Activated CD8-positive, alpha-beta memory T cell treated with anti-CD3 and anti-CD28 coated beads, Interleukin-2, amount 50 U/mL, for 24 hours (primary cell): ENCODE results near the gene ABL2.

Source experiments
- DNase-seq: peaks from one replicate; pipeline ENCODE4 v3.0.0-alpha.2; 2020; ENCODE audit errors: extremely low read depth

ABL2 gene

GRCh38 chr1:179094818-179095217 lies 134.7 kb downstream of the ABL2 start:
- no peak for DNase-seq

- no peak for DNase-seq
Observed at GRCh38 chr1:179092896-179093461, 136.5 kb downstream of the ABL2 start.

GRCh38 chr1:179091691-179092165 lies 137.7 kb downstream of the ABL2 start:
- no peak for DNase-seq

GRCh38 chr1:179090923-179091322 lies 138.6 kb downstream of the ABL2 start:
- no peak for DNase-seq

DNA sequence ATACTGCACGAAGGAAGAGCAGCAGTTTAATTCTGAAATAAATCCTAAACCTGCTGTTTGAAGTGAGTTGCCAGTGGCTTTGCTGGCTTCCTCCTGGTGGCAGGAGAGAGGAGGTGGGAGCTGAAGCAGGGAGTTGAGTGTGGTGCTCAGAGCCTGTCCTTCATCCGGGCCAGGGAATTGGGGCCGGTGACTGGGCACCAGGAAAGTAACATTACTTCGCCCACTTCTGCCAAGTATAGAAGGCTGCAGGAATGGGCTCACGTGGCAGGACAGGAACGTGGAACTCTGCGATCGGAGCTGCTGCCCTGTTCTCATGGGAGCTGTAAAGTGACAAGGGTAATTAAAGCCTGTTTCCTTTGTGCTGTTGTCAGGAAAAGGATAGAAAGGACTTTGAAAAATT lies 139.0 kb downstream of the ABL2 start:
- DNase-seq, result no peak

DNA sequence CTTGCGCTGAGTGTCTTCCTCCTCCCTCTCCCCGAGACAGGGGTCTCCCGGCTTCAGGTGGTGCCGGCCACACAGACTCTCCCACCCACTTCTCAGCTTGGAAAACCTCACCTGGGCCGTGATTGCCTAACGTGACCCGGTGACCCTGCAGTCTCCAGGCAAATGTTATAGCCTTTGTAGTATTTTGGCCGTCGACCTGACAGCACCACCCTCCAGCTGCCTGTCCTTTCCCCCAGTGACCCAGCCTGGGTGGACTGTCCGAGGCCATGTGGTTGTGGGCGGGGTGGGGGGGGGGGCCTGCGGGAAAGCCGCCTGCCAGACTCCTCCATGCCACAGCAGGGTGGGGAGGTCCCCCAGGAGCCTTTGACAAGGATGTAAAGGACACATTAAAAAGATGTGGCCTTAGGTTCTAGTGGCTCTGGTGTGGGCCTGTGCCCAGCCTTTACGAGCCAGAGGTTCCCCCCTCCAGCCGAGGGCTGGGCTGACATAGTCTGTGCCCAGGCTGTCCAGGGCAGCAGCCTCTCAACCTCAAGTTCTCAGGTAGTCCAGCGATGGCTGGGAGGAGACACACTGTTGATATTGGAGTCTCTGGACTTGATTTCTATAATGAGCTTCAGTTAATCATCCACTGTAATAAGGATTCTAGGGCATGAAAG lies 139.5 kb downstream of the ABL2 start:
- no peak for DNase-seq

DNA sequence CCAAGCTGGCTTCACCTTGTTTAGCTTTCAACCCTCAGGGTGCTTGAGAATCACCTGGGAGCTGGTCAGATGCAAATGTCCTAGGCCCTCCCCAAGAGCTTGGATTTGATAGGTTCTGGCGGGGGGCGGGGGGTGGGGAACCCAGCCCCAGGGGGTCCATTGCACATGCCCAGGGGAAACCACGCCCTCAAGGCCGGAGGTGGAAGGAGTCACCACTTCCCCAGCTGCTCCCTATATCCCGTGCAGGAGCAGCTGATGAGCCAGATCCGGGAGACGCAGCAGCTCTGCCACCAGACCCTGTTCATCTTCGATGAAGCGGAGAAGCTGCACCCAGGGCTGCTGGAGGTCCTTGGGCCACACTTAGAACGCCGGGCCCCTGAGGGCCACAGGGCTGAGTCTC lies 141.8 kb downstream of the ABL2 start:
- no peak for DNase-seq

- DNase-seq, result no peak
Observed at GRCh38 chr1:179083533-179083932, 145.9 kb downstream of the ABL2 start.

DNA sequence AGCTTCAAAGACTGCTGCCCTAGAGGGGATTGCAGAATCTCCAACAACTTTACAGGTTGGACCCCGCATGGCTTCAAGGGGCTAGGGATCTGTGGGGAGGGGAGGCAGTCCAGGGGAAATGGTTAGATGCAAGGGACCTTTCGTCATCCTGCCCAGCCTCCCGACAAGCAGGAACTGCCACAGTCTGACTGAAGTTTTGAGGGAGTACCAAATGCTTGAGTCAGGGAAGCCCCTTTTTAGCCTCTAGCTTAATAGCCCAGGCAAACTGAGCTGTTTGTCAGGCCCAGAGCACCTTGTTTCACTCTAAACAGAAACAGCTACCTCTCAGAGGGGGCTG lies 146.5 kb downstream of the ABL2 start:
- DNase-seq, result no peak

DNA sequence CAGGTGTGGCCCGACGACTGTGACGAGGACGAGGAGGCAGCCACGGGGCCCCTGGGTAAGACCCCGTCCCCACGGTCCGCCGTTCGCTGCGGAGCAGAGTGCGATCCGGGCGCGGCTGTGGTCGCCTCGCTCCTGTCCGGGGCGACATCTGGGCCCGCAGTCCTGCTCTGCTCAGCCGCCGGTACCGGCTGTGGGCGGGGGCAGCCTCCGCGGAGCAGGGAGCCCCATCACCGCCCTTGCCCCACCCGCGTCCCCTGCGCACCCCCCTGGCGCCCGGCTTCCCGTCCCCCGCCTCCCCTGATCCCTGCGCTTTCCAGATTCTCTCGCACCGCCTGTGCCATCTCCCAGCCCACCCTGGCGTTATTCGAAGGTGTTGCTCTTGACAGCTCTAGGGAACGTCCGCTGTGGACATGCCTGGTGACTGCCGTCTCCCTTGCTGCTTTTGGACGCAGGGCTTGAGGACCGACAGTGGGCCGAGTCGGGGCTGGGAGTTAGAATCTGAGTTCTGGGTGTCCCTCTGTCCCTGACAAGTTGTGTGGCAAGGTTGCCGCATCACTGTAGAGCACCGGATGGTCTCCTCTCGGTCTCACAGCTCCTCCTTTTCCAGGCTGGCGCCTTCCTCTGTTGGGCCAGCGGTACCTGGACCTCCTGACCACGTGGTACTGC lies 147.0 kb downstream of the ABL2 start:
- DNase-seq, result no peak

DNA sequence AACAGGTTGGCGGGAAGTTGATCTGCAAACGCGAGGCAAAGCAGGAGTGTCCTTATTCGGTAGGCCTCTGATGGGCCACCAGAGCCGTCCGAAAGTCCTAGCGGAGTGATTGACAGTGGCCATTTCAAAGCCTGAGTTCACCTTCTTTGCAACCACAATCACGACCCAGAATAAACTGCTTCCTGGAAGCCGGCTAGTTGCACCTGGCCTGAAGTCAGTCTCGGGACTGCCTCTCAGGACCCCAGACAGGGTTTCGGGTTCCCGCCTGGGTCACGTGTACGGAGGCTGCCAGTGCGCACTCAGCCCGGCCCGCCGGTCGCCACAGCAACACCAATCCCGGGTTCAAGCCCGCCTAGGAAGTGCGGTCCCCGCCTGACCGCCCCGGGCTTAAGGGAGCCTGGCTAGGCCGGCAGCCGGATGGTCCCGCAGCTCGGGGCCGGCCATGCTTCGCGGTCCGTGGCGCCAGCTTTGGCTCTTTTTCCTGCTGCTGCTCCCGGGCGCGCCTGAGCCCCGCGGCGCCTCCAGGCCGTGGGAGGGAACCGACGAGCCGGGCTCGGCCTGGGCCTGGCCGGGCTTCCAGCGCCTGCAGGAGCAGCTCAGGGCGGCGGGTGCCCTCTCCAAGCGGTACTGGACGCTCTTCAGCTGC lies 147.7 kb downstream of the ABL2 start, which contains the start of gene TOR3A:
Gene TOR3A (plus strand): TSS at position 384 of the 646 bp plus-strand sequence. CDS start 59 bp downstream, at position 443.
- DNase-seq, result peak; percentile 62

DNA sequence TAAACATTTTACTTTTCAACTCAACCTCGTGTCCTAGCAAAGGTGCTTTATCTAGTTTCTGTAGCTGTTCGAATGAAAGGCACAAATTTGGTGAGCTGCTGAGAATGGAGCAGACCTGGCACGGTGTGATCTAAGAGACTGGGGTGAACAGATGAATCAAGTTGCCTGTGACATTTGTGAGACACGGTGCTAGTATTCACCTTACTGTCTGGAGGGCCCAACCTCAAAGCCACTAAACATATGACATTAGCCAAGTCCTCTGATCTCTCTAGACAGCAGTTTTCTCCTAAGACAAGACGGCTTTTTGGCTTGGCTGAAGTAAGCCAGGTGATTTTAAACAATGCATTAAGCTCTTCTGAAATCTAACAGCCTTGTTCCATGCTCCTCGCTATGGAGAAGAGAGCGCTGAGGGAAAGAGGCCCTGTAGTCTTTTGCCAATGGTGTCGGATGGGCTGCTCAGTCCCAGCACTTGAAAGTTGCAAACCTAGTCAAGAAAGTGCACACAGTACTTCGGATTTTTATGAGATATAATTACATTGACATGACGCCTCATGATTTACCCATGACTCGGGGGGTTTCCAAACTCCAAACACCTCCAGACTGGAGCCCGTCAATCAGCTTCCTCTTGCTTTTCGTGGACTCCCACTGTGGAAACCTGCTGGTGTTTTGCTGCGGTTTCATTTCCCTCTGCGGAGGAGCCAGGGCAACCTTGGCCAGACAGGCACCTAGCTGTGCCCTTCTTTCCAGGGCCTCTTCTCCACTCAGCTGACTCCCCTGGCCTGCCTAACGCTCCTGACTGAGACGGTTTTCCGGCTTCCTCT lies 148.4 kb downstream of the ABL2 start:
- no peak for DNase-seq

DNA sequence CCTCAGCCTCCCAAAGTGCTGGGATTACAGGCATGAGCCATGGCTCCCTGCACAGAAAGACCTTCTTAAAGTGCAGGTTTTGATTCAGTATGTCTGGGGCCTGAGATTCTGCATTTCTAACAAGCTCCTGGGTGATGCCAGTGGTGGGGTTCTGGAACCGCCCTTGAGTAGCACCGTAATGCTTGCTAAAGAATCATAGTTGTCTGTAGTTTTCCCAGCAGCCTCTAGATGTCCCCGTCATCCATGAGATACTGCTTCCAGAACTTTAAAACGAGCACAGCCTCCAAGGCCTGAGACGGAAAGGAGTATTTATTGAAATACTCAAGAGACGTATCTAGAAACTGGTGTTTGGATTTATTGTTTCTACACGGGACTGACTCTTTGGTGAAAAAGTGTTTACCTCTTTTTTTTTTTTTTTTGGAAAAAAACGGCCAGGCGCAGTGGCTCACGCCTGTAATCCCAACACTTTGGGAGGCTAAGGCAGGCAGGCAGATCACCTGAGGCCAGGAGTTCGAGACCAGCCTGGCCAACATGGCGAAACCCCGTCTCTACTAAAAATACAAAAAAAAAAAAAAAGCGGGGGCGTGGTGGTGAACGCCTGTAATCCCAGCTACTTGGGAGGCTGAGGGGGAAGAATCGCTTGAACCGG lies 150.2 kb downstream of the ABL2 start:
- no peak for DNase-seq

- DNase-seq, result no peak
Observed at GRCh38 chr1:179077396-179077795, 152.1 kb downstream of the ABL2 start.

DNA sequence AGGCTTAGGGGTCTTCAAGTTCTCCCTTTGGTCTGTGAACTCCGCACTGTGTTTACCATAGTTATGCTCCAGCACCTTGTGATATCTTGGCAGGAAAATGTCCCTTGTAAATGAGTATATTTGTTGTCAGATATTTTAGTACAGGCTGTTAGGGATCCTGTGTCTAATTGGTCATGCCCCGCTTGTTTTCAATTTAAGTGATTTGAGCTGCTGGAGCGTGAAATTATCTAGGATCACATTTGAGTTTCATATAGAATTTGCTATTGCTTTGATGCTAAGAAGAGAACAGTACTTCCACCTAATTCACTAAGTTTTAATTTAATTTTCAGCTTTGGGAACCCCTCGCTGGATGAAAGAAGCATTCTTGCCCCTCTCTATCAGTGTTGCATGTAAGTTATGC lies 163.0 kb downstream of the ABL2 start:
- DNase-seq, result no peak

- no peak for DNase-seq
Observed at GRCh38 chr1:179061360-179062282, 167.9 kb downstream of the ABL2 start.

DNA sequence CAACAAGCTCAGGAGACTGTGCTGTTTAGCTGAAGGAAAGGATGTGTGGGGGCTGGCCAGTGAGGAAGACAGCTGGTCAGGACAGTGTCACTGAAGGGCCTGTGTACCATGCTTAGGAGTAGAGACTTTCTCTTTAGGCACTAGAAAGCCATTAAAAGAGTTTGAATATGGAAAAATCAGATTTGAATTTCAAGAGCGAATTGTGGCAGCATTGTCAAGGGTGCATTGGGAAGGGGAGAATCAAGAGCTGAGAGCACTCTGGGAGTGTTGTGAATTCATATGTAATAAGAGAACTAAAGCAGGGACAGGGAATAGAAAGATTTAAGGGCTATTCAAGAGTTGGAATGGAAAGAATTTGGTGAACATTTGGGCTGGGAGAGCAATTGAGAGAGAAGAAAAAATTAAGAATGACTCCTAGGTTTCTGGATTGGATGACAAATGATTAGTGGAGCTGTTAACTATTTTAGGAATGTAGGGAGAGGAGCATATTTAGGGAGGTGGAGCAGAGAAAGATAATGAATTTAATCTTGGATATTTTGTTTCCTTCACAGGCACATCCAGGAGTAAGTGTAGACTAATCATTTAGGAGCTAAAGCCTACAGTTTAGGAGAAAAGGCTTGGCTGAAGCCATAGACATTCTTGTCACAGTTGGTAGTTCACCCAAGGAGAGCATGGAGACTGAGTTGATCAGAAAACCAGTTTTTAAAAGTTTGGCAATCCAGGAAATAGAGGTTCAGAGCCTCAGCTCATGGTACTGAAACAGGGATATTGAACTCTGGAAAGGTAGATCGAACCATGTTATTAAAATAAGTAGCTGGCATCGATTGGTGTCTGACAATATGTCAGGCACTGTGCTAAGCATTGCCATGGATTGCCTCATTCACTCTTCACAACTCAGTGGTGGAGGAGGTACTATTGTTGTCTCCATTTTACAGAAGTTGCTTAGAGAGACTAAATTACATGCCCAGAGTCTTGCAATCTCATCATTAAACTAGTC lies 170.7 kb downstream of the ABL2 start:
- no peak for DNase-seq

GRCh38 chr1:179055937-179056336 lies 173.5 kb downstream of the ABL2 start:
- no peak for DNase-seq

DNA sequence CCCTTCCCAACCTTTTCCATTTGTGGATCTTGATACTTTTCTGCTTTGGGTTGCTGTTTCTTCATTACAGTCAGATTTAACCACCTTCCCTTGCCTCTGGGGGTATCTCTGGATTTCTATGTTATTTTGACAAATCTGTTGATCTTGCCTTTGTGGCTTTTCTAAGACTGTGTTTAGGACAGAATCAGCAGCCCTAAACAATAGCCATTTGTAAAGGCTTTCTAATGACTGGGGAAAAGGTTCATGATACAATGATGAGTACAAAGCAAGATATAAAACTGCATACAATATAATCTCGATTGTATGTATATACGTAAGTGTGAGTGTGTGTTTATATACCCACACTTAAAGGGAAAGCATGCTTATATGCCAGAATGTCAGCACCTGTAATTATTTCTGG lies 176.0 kb downstream of the ABL2 start:
- no peak for DNase-seq
